OCI-LY7 (cell line): ENCODE measurements around the gene TNIK.

Experiments
- CTCF ChIP-seq: fragments of 200-600 bp; sonication (generic); conservative IDR thresholded peaks from 2 replicates; pipeline ENCODE4 v1.5.1; 2014; ENCODE audit warnings: mild to moderate bottlenecking, antibody characterized with exemption, low read length, moderate library complexity, mixed read lengths
- EZH2phosphoT487 ChIP-seq: fragments of 200-600 bp; sonication (generic); IDR thresholded peaks from 2 replicates; pipeline ENCODE4 v1.6.1; 2018; ENCODE audit warnings: low read depth, borderline replicate concordance, mild to moderate bottlenecking, mixed run types, antibody characterized with exemption, low read length, moderate library complexity, mixed read lengths

- TF ChIP-seq CTCF = no peak
- TF ChIP-seq EZH2phosphoT487 = no peak
Measured at GRCh38 chr3:171157286-171157685, 302.9 kb downstream of the TNIK start.
